SH-SY5Y (cell line): ENCODE data around the gene RAP1GAP.

Source experiments
- GATA2 ChIP-seq: IDR thresholded peaks from 2 replicates; pipeline ENCODE4 v1.6.1; 2011; ENCODE audit warnings: mild to moderate bottlenecking, low read depth, low read length
- GATA3 ChIP-seq: IDR thresholded peaks from 2 replicates; pipeline ENCODE4 v1.6.1; 2011; ENCODE audit warnings: low read depth, mild to moderate bottlenecking, low read length, moderate library complexity

RAP1GAP gene

DNA sequence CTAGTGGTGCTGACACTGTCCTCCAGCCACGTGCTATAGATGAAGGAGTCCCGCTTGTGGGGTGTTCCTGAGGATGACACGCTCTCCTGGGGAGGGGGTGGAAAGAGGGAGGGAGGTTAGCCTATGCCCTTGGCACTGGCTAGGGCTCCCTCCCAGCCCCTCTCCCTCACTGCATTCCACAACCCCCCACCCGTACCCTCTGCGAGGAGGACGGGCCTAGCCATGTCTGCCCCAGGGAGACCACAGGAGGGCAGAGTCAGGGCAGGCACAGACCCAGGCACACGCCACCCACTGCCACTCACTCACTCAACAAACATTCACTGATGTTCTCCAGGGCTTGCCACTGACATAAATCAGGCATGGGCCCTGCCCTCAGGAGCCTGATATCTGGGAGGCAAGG, 70.7 kb downstream of the RAP1GAP start:
- TF ChIP-seq GATA2 (no peak), GATA3 (no peak)

GRCh38 chr1:21597753-21598152, 71.4 kb downstream of the RAP1GAP start:
- TF ChIP-seq GATA2 (no peak), GATA3 (no peak)

DNA sequence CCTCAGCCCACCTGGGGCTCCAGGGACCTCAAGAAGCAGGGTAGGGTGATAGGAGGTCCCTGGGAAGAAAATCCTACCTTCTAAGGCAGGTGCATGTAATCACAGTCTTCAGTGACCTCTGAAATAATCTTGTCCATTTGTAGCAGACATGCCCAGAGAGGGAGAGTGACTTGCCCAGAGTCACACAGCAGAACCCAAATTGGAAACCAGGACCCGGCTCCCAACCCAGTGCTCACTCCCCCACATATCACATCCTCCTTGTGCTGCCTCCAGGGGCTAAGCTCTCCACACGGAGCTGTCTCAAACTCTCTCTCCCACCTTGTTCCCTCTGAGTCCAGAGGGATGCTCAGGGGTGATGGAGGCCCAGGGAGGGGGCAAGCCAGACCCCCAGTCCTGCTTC, 72.5 kb downstream of the RAP1GAP start:
- TF ChIP-seq GATA2 = no peak
- TF ChIP-seq GATA3 = no peak

- TF ChIP-seq GATA2 = no peak
- TF ChIP-seq GATA3 = no peak
Measured at GRCh38 chr1:21596174-21596573, 73.0 kb downstream of the RAP1GAP start.

- TF ChIP-seq GATA3 (no peak), GATA2 (no peak)
Measured at GRCh38 chr1:21594935-21595897, 73.9 kb downstream of the RAP1GAP start.

DNA sequence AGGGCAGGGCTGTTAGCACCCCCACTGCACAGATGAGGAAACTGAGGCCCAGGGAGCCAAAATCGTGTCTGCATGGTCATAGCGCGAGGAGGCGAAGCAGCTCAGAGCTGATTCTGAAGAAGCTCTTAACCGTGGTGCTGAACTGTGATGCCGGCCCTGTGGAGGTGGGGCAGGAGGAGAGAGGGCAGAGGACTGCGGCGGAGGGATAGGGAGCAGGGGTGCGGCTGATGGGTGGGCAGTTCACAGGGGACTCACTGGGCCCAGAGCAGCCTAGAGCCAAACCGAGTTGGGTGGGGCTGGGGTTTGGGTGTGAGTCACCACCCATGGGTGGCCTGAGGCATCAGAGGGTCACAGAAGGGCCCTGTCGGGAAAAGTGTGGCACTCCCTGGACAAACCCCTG, 74.7 kb downstream of the RAP1GAP start:
- no peak for TF ChIP-seq GATA3
- TF ChIP-seq GATA2 = no peak

GRCh38 chr1:21593231-21593630, 75.9 kb downstream of the RAP1GAP start:
- TF ChIP-seq GATA2 (no peak), GATA3 (no peak)

- no peak for TF ChIP-seq GATA3
- TF ChIP-seq GATA2 = no peak
Measured at GRCh38 chr1:21592086-21592865, 76.9 kb downstream of the RAP1GAP start.

DNA sequence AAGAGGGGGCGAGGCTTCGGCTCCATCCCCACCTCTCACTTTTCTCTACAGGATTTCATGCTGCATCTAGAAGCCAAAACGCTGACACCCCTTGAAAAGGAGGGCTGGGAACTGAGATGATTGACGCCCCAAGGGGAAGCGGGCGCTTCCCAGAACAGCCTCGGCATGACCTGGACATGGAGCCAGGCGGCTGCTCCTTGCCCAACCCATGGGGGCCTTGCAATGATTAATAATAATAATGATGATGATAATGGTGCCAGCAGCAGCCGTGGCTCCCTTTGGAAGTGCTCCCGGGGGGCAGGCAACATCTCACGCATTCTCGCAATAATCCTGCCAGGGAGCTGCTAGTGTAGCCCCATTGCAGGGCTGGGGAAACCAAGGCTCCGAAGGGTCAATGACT, 78.2 kb downstream of the RAP1GAP start:
- TF ChIP-seq GATA3 (no peak), GATA2 (no peak)

DNA sequence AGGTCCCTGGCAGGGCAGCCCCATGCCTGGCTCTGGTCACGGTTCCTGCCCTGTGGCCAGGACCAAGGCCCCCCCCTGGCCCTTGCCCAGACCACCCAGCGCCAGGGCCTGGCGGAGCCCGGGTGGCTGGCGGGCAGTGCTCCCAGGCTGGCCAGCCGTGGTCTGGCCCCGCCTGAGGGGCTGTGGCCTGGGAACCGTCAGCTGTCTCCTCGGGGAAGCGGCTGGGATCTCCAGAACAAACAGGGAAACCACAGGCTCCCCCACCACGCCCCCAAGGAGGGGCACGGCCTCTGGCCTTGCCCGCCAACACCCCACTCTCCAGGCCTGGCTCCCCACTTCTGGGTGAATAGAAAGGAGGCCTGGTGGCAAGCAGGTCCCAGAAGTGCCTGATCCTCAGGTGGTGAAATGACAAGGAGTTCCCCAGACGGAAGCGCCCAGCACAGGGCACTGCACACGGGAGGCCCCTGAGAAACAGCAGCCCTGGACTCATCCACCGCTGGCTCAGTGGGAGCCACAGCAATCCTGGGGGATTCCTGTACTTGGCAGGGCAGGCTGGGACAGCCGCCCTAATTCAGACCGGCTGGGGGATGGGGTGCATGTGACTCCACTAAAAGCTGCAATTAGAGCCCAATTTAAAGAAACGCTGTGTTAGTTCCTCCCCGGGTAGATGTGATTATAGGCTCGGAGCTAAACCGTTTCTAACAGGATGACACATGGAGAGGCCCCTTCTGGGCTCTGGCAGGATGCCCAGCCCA, 78.9 kb downstream of the RAP1GAP start:
- TF ChIP-seq GATA3 = no peak

- no peak for TF ChIP-seq GATA2
- no peak for TF ChIP-seq GATA3
Measured at GRCh38 chr1:21589618-21590017, 79.5 kb downstream of the RAP1GAP start.

GRCh38 chr1:21587602-21587953, 81.6 kb downstream of the RAP1GAP start:
- TF ChIP-seq GATA2 (no peak), GATA3 (no peak)

GRCh38 chr1:21586846-21587601, 82.1 kb downstream of the RAP1GAP start:
- no peak for TF ChIP-seq GATA3

DNA sequence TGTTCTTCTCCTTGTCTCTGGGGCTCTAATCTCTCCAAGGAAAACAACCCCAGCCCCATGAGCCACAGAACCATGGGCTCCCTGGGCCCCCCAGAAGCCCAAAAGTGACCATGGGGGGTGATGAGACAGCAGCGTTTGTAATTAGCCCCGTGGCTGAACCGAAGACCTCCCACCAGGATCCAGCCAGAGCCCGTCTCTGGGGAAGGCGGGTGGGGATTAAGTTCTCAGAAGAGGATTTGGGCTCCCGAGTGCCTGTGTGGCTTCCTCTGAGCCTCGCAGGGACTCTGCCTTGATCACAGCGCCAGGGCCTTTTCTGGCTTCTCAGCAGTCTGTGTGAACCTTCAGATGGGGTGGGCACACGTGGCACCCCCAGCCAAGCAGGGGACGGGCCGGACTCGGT, 82.9 kb downstream of the RAP1GAP start:
- TF ChIP-seq GATA2 (no peak), GATA3 (no peak)
